Measurements from ENCODE around the gene OBSCN. TPM values are rescaled to one million over a fixed set of nuclear protein-coding genes. Genes with fewer than 3 reads are reported as not detected.
"Not testable (repeated sequence)": the region's sequence is repeated elsewhere in the genome, so short reads cannot be mapped to it uniquely, and the experiment has no call there.

The OBSCN gene
- polyA plus RNA-seq, 12 donors = 147 to 517 (median 269) TPM

- DNase-seq = no peak
These were observed 19.3 kb downstream of the OBSCN start for GRCh38 chr1:228226956-228227791.

GRCh38 chr1:228228147-228228546 is 20.3 kb downstream of the OBSCN start:
- not testable (repeated sequence) for DNase-seq

GRCh38 chr1:228228601-228229074 is 20.8 kb downstream of the OBSCN start:
- DNase-seq = no peak

GRCh38 chr1:228231189-228231588 is 23.3 kb downstream of the OBSCN start:
- no peak for DNase-seq

- DNase-seq = no peak
These were observed 25.3 kb downstream of the OBSCN start for GRCh38 chr1:228233136-228233535.

GRCh38 chr1:228234921-228235320 is 27.1 kb downstream of the OBSCN start:
- no peak for DNase-seq

- DNase-seq = no peak
These were observed 28.9 kb downstream of the OBSCN start for GRCh38 chr1:228236744-228237143.

- no peak for DNase-seq
These were observed 30.2 kb downstream of the OBSCN start for GRCh38 chr1:228238007-228238406.

- DNase-seq = no peak
These were observed 30.6 kb downstream of the OBSCN start for GRCh38 chr1:228238461-228238860.

GRCh38 chr1:228240411-228241240 is 32.8 kb downstream of the OBSCN start:
- DNase-seq = no peak

- no peak for DNase-seq
These were observed 33.4 kb downstream of the OBSCN start for GRCh38 chr1:228241259-228241658.

GRCh38 chr1:228242409-228242808 is 34.6 kb downstream of the OBSCN start:
- DNase-seq = no peak

- no peak for DNase-seq
These were observed 35.2 kb downstream of the OBSCN start for GRCh38 chr1:228243093-228243492.

GRCh38 chr1:228243989-228244388 is 36.1 kb downstream of the OBSCN start:
- not testable (repeated sequence) for DNase-seq

GRCh38 chr1:228245111-228245510 is 37.3 kb downstream of the OBSCN start:
- DNase-seq = no peak

- no peak for DNase-seq
These were observed 38.5 kb downstream of the OBSCN start for GRCh38 chr1:228246216-228246900.

- no peak for DNase-seq
These were observed 41.9 kb downstream of the OBSCN start for GRCh38 chr1:228249513-228250305.

- not testable (repeated sequence) for DNase-seq
These were observed 44.6 kb downstream of the OBSCN start for GRCh38 chr1:228252476-228252875.

GRCh38 chr1:228256626-228257375 is 49.0 kb downstream of the OBSCN start:
- DNase-seq = no peak

- DNase-seq = no peak
These were observed 50.6 kb downstream of the OBSCN start for GRCh38 chr1:228258486-228258885.

Data from muscle of arm (tissue), 12 donors.